Lung (tissue), 12 donors: ENCODE data around the gene COX7A2. TPM values are rescaled to one million over a fixed set of nuclear protein-coding genes. Genes with fewer than 3 reads are reported as not detected.

Source experiments
- ATAC-seq: fragments of 200-7000 bp; cut with Tn5 transposase; one replicate; pipeline ENCODE4 v1.9.1; 2020; ENCODE audit warnings: moderate number of reproducible peaks; ENCODE audit not compliant: insufficient read depth, low FRiP score
- DNase-seq, 3 donors: peaks; one replicate each; pipeline ENCODE4 v3.0.0-alpha.2; 2013 to 2017
- H3K27ac ChIP-seq, 2 donors: one replicate each; pipeline ENCODE4 v1.5.1; 2013; ENCODE audit warnings: mild to moderate bottlenecking in 2 of 2, moderate library complexity in 2 of 2, control low read depth in 1 of 2, inconsistent platforms in 1 of 2, low read depth in 1 of 2, low read length in 1 of 2
- H3K27me3 ChIP-seq, 3 donors: one replicate each; pipeline ENCODE4 v1.5.1; 2013; ENCODE audit warnings: low read length in 2 of 3; ENCODE audit not compliant: control insufficient read depth in 3 of 3, insufficient read depth in 3 of 3
- H3K36me3 ChIP-seq, 4 donors: one replicate each; pipeline ENCODE4 v1.5.1; 2013; ENCODE audit warnings: low read length in 4 of 4, mild to moderate bottlenecking in 1 of 4, moderate library complexity in 1 of 4; ENCODE audit not compliant: control insufficient read depth in 4 of 4, insufficient read depth in 4 of 4
- H3K4me1 ChIP-seq, 5 donors: one replicate each; pipeline ENCODE4 v1.5.1; 2013; ENCODE audit warnings: low read length in 5 of 5, mild to moderate bottlenecking in 2 of 5, moderate library complexity in 1 of 5; ENCODE audit not compliant: control insufficient read depth in 5 of 5, insufficient read depth in 5 of 5
- H3K4me3 ChIP-seq: one replicate; pipeline ENCODE4 v1.5.1; 2013; ENCODE audit warnings: mild to moderate bottlenecking, control low read depth, moderate library complexity
- H3K9ac ChIP-seq, 2 donors: one replicate each; pipeline ENCODE4 v1.5.1; 2013; ENCODE audit warnings: low read length in 2 of 2, control low read depth in 1 of 2; ENCODE audit not compliant: insufficient read depth in 1 of 2
- H3K9me3 ChIP-seq, 4 donors: one replicate each; pipeline ENCODE4 v1.5.1; 2013; ENCODE audit warnings: low read length in 3 of 4, mild to moderate bottlenecking in 1 of 4, moderate library complexity in 1 of 4; ENCODE audit not compliant: control insufficient read depth in 4 of 4, insufficient read depth in 3 of 4
- CTCF ChIP-seq: IDR thresholded peaks from 2 replicates; pipeline ENCODE4 v1.5.1; 2012; ENCODE audit warnings: mild to moderate bottlenecking; ENCODE audit errors: control extremely low read depth, extremely low read depth
- whole genome bisulfite sequencing, 2 donors: extraction: QIAGEN DNeasy Blood & Tissue Kit; methylation state at CpG; one replicate each; pipeline ENCODE4 v1.1.7; 2013; 5-methylcytosine and 5-hydroxymethylcytosine counted together
- polyA plus RNA-seq, 2 donors: library from polyadenylated mRNA; stranded (reverse); fragments of 200-250 nt; gene quantifications; one replicate each; pipeline ENCODE4 v1.2.1, GENCODE V29; 2013
- total RNA-seq, 2 donors: library from RNA; depleted of rRNA in 1 of 2; stranded (reverse); fragments of >200 nt in 1 of 2; gene quantifications; one replicate each; pipeline ENCODE4 v1.2.1, GENCODE V29; 2014 to 2021
- donor health status: control.
- donor health status: control.
- donor health status: Bipolar disorder and iron deficiency.
- donor health status: healthy.
- donor health status: DM: yes; HTN: yes; CAD: no.

Gene COX7A2
- total and polyA plus RNA-seq, 4 donors, result 43.1 to 557 (median 398) TPM

- no peak for ATAC-seq
- H3K27me3 ChIP-seq, result peaks cover 0 to 48% (median 38%) of the 10 kb centered on the region in 3 donors
- H3K9ac ChIP-seq, result no peak overlapping the region
- 43 to 46% methylated on average over 5 of the region's 5 CpGs for WGBS, 2 donors
- no peaks in the 10 kb centered on the region for H3K36me3 ChIP-seq
- H3K27ac ChIP-seq, result no peak overlapping the region
- H3K4me3 ChIP-seq, result no peak overlapping the region
- peaks cover 0 to 2% (median 0%) of the 10 kb centered on the region in 4 donors for H3K9me3 ChIP-seq
- no peak for TF ChIP-seq CTCF
- H3K4me1 ChIP-seq, result peaks cover 0 to 59% (median 15%) of the 10 kb centered on the region in 5 donors
- DNase-seq, result peak in 2 of 3 donors; percentile 56 to 72
Measured at GRCh38 chr6:75203721-75204120, 39.9 kb downstream of the COX7A2 start.

DNA sequence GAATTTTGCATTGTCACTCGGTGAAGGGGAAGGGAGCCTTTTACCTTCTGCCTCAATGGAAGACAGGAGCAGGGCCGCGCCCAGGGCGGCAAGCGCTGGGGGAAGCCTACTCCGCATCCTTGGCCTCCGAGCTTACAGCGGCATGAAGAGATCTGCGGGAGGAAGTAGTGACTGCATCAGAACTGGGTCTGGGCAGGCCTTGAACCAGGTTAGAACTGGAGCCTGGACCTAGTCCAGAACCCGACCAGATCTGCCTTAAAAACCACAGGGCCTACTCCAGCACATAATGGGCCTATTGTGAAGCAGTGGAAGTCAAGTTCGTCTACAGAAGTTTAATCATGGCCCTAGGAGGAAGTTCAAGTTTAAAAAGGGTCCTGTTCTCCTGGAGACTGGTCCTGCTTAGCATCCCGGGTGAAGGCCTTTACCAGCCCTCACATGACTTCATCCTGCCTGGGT lies 40.9 kb downstream of the COX7A2 start:
- Histone ChIP-seq H3K9me3 (peaks cover 0 to 2% (median 0%) of the 10 kb centered on the region in 4 donors), H3K9ac (no peak overlapping the region), H3K4me1 (peaks cover 0 to 51% (median 15%) of the 10 kb centered on the region in 5 donors), H3K27me3 (peaks cover 0 to 40% (median 29%) of the 10 kb centered on the region in 3 donors), H3K36me3 (no peaks in the 10 kb centered on the region), H3K4me3 (no peak overlapping the region), H3K27ac (no peak overlapping the region)
- TF ChIP-seq CTCF, result no peak
- ATAC-seq (no peak), DNase-seq (no peak)
- WGBS, 2 donors, result 38 to 72% methylated on average over 12 of the region's 12 CpGs

DNA sequence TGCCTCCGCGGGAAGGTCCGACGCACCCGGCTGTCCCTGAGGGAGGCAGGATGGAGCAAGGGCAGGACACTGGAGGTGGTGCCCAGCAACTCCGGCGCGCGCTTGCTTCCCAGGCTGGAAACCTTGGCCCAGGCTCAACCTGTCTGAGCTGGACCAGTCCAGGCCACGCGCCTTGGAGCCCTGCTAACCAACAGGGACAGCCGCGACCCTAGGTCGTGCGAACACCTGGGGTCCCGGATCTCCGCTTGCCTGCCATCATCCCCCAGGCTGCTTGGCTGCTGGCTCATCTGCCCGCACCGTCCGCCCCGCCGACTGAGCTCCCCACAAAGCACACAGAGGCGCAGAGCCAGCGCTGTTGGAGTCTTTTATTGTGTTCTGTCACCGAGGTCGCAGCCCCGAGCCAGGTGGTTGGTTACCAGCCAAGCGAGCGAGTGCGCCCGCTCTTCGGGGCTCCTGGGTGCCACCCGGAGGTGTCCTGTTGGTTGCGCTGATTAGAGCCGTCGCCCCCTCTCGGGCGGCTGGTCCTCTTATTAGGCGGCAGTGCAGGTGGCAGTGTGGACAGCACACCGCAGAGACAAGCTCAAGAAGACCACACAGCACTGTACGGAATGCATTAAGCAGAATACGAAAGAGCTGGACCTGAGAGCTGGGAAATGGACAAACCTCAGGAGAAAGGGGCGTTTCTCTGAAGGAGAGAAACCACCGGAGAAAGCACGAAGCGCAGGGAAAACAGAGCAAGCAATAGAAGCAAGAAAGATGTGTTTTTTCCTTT lies 41.5 kb downstream of the COX7A2 start:
- H3K9ac ChIP-seq, result no peak overlapping the region
- no peak overlapping the region for H3K4me3 ChIP-seq
- H3K27me3 ChIP-seq, result peaks cover 0 to 36% (median 23%) of the 10 kb centered on the region in 3 donors

More for the DNA sequence above, 41.5 kb downstream of the COX7A2 start:
- H3K4me1 ChIP-seq, result peaks cover 0 to 45% (median 15%) of the 10 kb centered on the region in 5 donors
- H3K36me3 ChIP-seq, result no peaks in the 10 kb centered on the region
- no peak overlapping the region for H3K27ac ChIP-seq
- peak in 2 of 3 donors; percentile 25 to 40 for DNase-seq
- H3K9me3 ChIP-seq, result peaks cover 0 to 2% (median 0%) of the 10 kb centered on the region in 4 donors
- TF ChIP-seq CTCF, result no peak
- ATAC-seq, result no peak
- WGBS, 2 donors, result 7 to 25% methylated on average over 44 to 46 of the region's 46 CpGs
